Endothelial cell of umbilical vein (primary cell): ENCODE results near the gene TEP1. TPM values are rescaled to one million over a fixed set of nuclear protein-coding genes. Genes with fewer than 3 reads are reported as not detected.

Source experiments
- BruUV-seq: library from RNA; stranded (reverse); fragments of 400-500 nt; replicated peaks from 2 replicates; lab custom pipeline; 2021; lab: Mats Ljungman, UMichigan
- CTCF ChIA-PET: fragments of 300-600, 350-600 bp; sonication (Branson Sonifier 250); formaldehyde crosslinking; loops from one replicate; lab custom pipeline; 2021; ENCODE audit warnings: antibody characterized with exemption, inconsistent platforms; lab: Charles Lee
- POLR2A ChIA-PET: fragments of 300-600, 350-600 bp; sonication (Branson Sonifier 250); formaldehyde crosslinking; loops from one replicate; lab custom pipeline; 2021; ENCODE audit warnings: antibody characterized with exemption, inconsistent platforms; lab: Charles Lee
- DNase-seq: peaks from one replicate; pipeline ENCODE4 v3.0.0-alpha.2; 2011; ENCODE audit warnings: low read depth, low spot score
- FAIRE-seq: peaks from 2 replicates; lab custom pipeline; 2011; peaks lifted over from hg19 to GRCh38; lab: Jason Lieb, UNC
- H2AFZ ChIP-seq: 2 replicates; pipeline ENCODE4 v1.6.0; 2012; ENCODE audit warnings: low read depth, low read length, control low read depth, inconsistent platforms
- H3K27ac ChIP-seq: 2 replicates; pipeline ENCODE4 v1.5.1; 2011; ENCODE audit warnings: low read depth, mild to moderate bottlenecking, control low read depth, low read length, moderate library complexity; ENCODE audit not compliant: insufficient read depth
- H3K27me3 ChIP-seq, 2 experiments: 2 replicates each; pipeline versions ENCODE4 v1.6.0 to v1.6.1; 2011; ENCODE audit warnings: low read length in 2 of 2, mixed read lengths in 1 of 2; ENCODE audit not compliant: control insufficient read depth in 2 of 2, insufficient read depth in 2 of 2
- H3K36me3 ChIP-seq, 2 experiments: 2 replicates in 1 of 2; 3 replicates in 1 of 2; pipeline ENCODE4 v1.5.1; 2011; ENCODE audit warnings: low read length in 2 of 2, mild to moderate bottlenecking in 1 of 2, moderate library complexity in 1 of 2; ENCODE audit not compliant: control insufficient read depth in 2 of 2, insufficient read depth in 2 of 2; ENCODE audit errors: extremely low read depth in 1 of 2
- H3K4me1 ChIP-seq: 3 replicates; pipeline ENCODE4 v1.5.1; 2011; ENCODE audit warnings: mild to moderate bottlenecking, low read length; ENCODE audit not compliant: control insufficient read depth, insufficient read depth; ENCODE audit errors: extremely low read depth
- H3K4me2 ChIP-seq: 2 replicates; pipeline ENCODE4 v1.6.1; 2011; ENCODE audit warnings: low read length, control low read depth, mixed read lengths; ENCODE audit not compliant: insufficient read depth
- H3K4me3 ChIP-seq, 3 experiments: fragments of 200-600 bp in 1 of 3; sonication (generic), shearing (Covaris generic) in 1 of 3; replicated peaks in 1 of 3; 2 replicates each; pipeline ENCODE4 v1.5.1; 2011 to 2016; ENCODE audit warnings: control low read depth in 3 of 3, low read length in 3 of 3, mild to moderate bottlenecking in 2 of 3, inconsistent platforms in 1 of 3, low read depth in 1 of 3, moderate library complexity in 1 of 3; ENCODE audit not compliant: insufficient read depth in 1 of 3
- H3K79me2 ChIP-seq: 2 replicates; pipeline ENCODE4 v1.6.0; 2012; ENCODE audit warnings: low read length, inconsistent platforms; ENCODE audit not compliant: control insufficient read depth, insufficient read depth
- H3K9ac ChIP-seq: replicated peaks from 2 replicates; pipeline ENCODE3; 2011; ENCODE audit warnings: low read length, control low read depth; ENCODE audit not compliant: insufficient read depth; ENCODE audit errors: extremely low read depth
- H3K9me1 ChIP-seq: replicated peaks from 3 replicates; pipeline ENCODE4 v1.6.0; 2011; ENCODE audit warnings: mild to moderate bottlenecking, low read length; ENCODE audit not compliant: control insufficient read depth, insufficient read depth; ENCODE audit errors: extremely low read depth
- H3K9me3 ChIP-seq: replicated peaks from 2 replicates; pipeline ENCODE4 v1.5.1; 2012; ENCODE audit warnings: low read length, inconsistent platforms; ENCODE audit not compliant: control insufficient read depth, insufficient read depth
- H4K20me1 ChIP-seq: replicated peaks from 2 replicates; pipeline ENCODE3; 2011; ENCODE audit warnings: mild to moderate bottlenecking, low read length; ENCODE audit not compliant: control insufficient read depth, insufficient read depth; ENCODE audit errors: extremely low read depth
- FOS ChIP-seq: IDR thresholded peaks from 2 replicates; pipeline ENCODE4 v1.6.1; 2011; ENCODE audit warnings: mild to moderate bottlenecking, low read length, moderate library complexity, borderline replicate concordance; ENCODE audit not compliant: insufficient read depth
- JUN ChIP-seq: IDR thresholded peaks from 2 replicates; pipeline ENCODE4 v1.6.1; 2011; ENCODE audit warnings: borderline replicate concordance, low read depth; ENCODE audit not compliant: insufficient read length, insufficient read depth
- POLR2A ChIP-seq: IDR thresholded peaks from 2 replicates; pipeline ENCODE4 v1.6.1; 2012; ENCODE audit warnings: low read depth, mild to moderate bottlenecking, control low read depth, low read length
- POLR2AphosphoS5 ChIP-seq: IDR thresholded peaks from 2 replicates; pipeline ENCODE4 v1.6.1; 2012; ENCODE audit warnings: low read depth, mild to moderate bottlenecking, control low read depth, low read length, moderate library complexity; ENCODE audit not compliant: insufficient read depth
- dilution Hi-C: fragments of 300-500 bp; cut with MboI; formaldehyde crosslinking; loops from one replicate; pipeline ENCODE4 v1.15.0; 2019; ENCODE audit warnings: low sequenced_read_pairs; ENCODE audit not compliant: extremely low pct_ligation_motif_present
- intact Hi-C: fragments of 100-400 bp; cut with micrococcal nuclease; formaldehyde crosslinking; loops from one replicate; pipeline ENCODE4 v1.10.0; 2022
- polyA plus RNA-seq, 4 experiments: library from polyadenylated mRNA; depleted of rRNA in 3 of 4; stranded (reverse) in 3 of 4; unstranded in 1 of 4; fragments of >200 nt; gene quantifications; 2 replicates each; pipeline versions ENCODE4 v1.2.1 to v1.2.3, GENCODE V29; 2011 to 2012; ENCODE audit warnings: missing spikeins in 1 of 4
- total RNA-seq: library from RNA; stranded (reverse); gene quantifications from 2 replicates; pipeline ENCODE4 v1.2.3, GENCODE V29; 2021
- TF ChIP-seq, protein P1 (sequence below): IDR thresholded peaks from 2 replicates; pipeline ENCODE4 v1.6.1; 2011; ENCODE audit not compliant: insufficient read depth, insufficient read length
- TF ChIP-seq, protein P2 (sequence below), 2 donors: IDR thresholded peaks; 1 replicate in 1 of 2; 2 replicates in 1 of 2; pipeline ENCODE4 v1.5.1; 2011; ENCODE audit warnings: low read length in 2 of 2, mild to moderate bottlenecking in 2 of 2, moderate library complexity in 2 of 2, control low read depth in 1 of 2, inconsistent platforms in 1 of 2, low read depth in 1 of 2; ENCODE audit not compliant: insufficient read depth in 1 of 2; ENCODE audit errors: extremely low read depth in 1 of 2

The TEP1 gene
- total and polyA plus RNA-seq, 2 donors (not counting 3 experiments of a cell fraction or from before 2014, with no cell fraction given), result 19.6 to 44.6 TPM

- peaks cover 11% of the 10 kb centered on the region for H3K4me1 ChIP-seq
- H3K4me3 ChIP-seq, result peak within 1 kb of the TSS; percentile 78 to 95 (median 78)
- TF ChIP-seq, protein P1, sequence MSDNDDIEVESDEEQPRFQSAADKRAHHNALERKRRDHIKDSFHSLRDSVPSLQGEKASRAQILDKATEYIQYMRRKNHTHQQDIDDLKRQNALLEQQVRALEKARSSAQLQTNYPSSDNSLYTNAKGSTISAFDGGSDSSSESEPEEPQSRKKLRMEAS, result no peak
- TF ChIP-seq, protein P2, sequence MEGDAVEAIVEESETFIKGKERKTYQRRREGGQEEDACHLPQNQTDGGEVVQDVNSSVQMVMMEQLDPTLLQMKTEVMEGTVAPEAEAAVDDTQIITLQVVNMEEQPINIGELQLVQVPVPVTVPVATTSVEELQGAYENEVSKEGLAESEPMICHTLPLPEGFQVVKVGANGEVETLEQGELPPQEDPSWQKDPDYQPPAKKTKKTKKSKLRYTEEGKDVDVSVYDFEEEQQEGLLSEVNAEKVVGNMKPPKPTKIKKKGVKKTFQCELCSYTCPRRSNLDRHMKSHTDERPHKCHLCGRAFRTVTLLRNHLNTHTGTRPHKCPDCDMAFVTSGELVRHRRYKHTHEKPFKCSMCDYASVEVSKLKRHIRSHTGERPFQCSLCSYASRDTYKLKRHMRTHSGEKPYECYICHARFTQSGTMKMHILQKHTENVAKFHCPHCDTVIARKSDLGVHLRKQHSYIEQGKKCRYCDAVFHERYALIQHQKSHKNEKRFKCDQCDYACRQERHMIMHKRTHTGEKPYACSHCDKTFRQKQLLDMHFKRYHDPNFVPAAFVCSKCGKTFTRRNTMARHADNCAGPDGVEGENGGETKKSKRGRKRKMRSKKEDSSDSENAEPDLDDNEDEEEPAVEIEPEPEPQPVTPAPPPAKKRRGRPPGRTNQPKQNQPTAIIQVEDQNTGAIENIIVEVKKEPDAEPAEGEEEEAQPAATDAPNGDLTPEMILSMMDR (IDR thresholded peaks at IDR 0.05; ENCODE audit: extremely low read depth in 1 of 2, insufficient read depth in 1 of 2, low read depth in 1 of 2, low read length in 2 of 2), result no peak
- peak; percentile 100 for TF ChIP-seq POLR2A
- TF ChIP-seq FOS, result no peak
- TF ChIP-seq JUN, result peak; percentile 75
- TF ChIP-seq POLR2AphosphoS5, result peak; percentile 100
- H3K9me1 ChIP-seq, result no peaks in the 10 kb centered on the region
- peak; percentile 98 for FAIRE-seq
- peak within 1 kb of the TSS; percentile 94 for H3K4me2 ChIP-seq
- POLR2A ChIA-PET, result interaction anchor here (0.6 to 3.0 kb wide), 26 partner anchors 9 to 1200 kb away, joined by 3 to 37 read pairs (median 7); partner anchors contain the start of genes APEX1, CCNB1IP1, OSGEP and PIP4P1
- dilution Hi-C loops, result no loop called here
- peaks cover 14% of the 10 kb centered on the region for H3K79me2 ChIP-seq
- peak within 1 kb of the TSS; percentile 85 for H3K27ac ChIP-seq
- H3K9ac ChIP-seq, result peak within 1 kb of the TSS; percentile 98
- peaks cover 0 to 3% of the 10 kb centered on the region in 2 experiments for H3K36me3 ChIP-seq
- peak; percentile 100 for DNase-seq
- intact Hi-C loops, result no loop called here
- no peaks in the 10 kb centered on the region for H4K20me1 ChIP-seq
- BruUV-seq, result TSS peak; percentile 100
- CTCF ChIA-PET, result interaction anchor here (0.5 to 6.4 kb wide), 16 partner anchors 9 to 628 kb away, joined by 3 to 73 read pairs (median 4); partner anchors contain the start of genes APEX1, CCNB1IP1, OSGEP and PIP4P1
- peak within 1 kb of the TSS; percentile 78 for H2AFZ ChIP-seq
- H3K9me3 ChIP-seq, result no peaks in the 10 kb centered on the region
- no peaks in the 10 kb centered on the region for H3K27me3 ChIP-seq
Measured at GRCh38 chr14:20343092-20343861, 70.0 kb downstream of the TEP1 start, which contains the start of gene PARP2. PARP2 (plus strand) TSS chr14:20343635; CDS start chr14:20343642, 7 bp downstream.
